Retinal pigment epithelial cell (primary cell): ENCODE measurements around the gene PCARE.

Source experiments
- DNase-seq: peaks from one replicate; pipeline ENCODE4 v3.0.0-alpha.2; 2010; ENCODE audit warnings: low read depth
- H3K4me3 ChIP-seq: 2 replicates; pipeline ENCODE4 v1.5.1; 2011; ENCODE audit warnings: mild to moderate bottlenecking, low read length, control low read depth, moderate library complexity
- TF ChIP-seq, protein P1 (sequence below): conservative IDR thresholded peaks from 2 replicates; pipeline ENCODE4 v1.5.1; 2011; ENCODE audit warnings: low read depth, low read length, control low read depth, inconsistent platforms

Gene PCARE

DNA sequence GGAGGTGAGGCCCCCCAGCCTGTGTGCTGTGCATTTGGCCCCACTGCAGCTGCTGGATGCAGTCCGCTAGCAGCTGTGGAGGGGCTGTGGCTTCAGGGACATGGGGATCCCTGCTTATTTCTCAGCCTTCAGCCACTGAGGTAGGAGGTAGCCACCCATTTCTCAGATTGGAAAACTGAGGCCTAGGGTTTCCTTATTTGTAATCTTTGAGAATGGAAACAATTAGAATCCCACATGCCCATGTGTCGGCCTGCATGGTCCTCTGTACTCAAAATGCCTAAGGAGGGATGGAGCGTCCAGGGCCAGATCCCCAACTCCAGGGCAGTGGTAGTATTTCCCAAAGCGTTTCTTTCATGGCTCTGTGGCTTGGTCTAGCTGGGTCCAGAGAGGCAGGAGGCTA lies 51.1 kb downstream of the PCARE start:
- TF ChIP-seq, protein P1, sequence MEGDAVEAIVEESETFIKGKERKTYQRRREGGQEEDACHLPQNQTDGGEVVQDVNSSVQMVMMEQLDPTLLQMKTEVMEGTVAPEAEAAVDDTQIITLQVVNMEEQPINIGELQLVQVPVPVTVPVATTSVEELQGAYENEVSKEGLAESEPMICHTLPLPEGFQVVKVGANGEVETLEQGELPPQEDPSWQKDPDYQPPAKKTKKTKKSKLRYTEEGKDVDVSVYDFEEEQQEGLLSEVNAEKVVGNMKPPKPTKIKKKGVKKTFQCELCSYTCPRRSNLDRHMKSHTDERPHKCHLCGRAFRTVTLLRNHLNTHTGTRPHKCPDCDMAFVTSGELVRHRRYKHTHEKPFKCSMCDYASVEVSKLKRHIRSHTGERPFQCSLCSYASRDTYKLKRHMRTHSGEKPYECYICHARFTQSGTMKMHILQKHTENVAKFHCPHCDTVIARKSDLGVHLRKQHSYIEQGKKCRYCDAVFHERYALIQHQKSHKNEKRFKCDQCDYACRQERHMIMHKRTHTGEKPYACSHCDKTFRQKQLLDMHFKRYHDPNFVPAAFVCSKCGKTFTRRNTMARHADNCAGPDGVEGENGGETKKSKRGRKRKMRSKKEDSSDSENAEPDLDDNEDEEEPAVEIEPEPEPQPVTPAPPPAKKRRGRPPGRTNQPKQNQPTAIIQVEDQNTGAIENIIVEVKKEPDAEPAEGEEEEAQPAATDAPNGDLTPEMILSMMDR = no peak
- no peak overlapping the region for H3K4me3 ChIP-seq
- DNase-seq = no peak

DNA sequence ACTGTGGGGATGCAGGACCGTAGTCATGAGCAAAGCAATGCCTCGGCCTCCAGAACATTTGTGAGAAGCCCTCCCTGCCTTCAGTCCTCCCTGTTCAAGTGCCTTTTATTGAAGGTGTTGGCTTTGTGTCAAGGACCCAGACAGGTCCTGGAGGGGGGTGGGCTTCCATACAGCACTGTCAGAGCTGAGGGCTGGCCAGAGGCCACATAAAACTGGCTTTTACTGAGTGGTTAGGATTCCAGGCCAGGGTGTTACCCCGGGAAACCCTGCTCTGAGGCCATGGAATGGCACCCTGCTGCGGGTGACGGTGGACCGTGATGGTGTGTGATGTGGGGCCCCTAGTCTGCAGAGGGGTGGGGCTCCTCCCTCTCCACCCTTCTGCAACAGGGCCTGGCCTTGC lies 51.6 kb downstream of the PCARE start:
- TF ChIP-seq, protein P1 = no peak
- DNase-seq = no peak

DNA sequence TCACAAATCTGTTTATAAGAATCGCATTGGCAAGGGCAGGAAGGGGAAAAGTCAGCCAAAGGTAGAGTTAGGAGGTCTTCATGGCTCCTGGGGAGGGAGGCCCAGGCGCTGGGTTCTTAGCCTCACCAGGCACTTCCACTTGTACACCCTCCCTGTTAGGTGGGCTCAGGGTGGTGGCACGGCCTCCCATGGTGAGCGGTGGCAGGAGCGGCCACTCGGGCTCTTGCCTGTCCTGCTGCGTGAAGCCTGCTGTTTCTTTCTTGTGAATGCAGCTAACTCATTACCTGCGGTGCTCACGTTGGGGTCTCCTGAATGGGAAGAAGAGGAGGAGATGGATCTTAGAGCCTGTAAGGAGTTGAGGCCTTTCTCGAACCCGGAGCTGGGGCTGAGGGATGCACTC lies 52.4 kb downstream of the PCARE start:
- DNase-seq = no peak
- no peak overlapping the region for H3K4me3 ChIP-seq
- TF ChIP-seq, protein P1 = no peak

More for the DNA sequence above, 51.6 kb downstream of the PCARE start:
- no peak overlapping the region for H3K4me3 ChIP-seq

DNA sequence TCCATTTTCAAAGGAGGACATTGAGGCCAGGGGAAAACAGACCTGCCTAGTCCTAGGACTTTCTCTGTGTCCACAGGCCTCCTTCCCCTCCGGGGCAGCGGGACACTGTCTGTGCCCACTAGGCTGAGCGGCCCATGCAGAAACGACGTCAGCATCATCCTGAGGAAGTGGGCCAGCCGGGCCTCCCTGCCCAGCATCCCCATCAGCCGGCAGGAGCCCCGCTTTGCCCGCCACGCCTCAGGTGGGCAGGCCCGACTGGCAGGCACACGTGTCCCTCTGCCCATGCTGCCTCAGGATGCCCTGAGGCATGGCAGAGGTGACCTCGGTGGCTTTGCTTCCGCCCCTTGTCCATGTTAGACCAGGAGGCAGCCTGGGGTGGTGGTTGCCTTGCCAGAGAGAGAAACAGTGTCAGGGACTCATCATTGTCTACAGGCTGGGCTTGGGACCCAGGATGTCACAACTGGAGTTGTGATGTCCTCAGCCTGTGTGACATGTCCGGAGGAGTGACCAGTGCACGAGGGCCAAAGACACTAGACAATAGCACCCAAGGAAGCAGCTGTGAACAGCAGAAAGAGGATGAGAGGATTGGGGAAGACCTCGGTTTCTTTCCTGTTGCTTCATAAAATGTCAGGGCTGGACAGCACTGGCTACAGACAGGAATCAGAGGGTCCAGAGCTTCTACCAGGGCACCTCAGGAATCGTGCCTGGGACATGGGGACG lies 56.4 kb downstream of the PCARE start:
- no peak overlapping the region for H3K4me3 ChIP-seq
- TF ChIP-seq, protein P1 = no peak
- DNase-seq = no peak

DNA sequence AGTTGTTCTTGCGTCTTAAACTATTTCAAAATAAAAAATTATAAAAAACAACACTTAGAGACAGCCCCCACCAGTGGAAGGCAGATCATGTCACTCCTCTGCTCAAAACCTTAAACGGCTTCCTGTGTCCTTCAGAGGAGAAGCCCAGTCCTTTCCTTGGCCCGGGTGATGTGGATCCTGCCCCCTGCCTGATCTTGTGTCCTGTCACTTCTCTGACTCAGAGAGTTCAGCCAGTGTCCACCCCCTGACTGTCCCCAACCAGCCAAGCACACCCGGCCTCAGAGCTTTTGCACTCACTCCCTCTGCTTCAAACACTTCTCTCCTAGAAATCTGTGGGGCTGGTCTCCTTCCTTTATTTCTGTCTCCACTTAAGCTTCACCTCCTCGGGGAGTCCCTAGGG lies 57.8 kb downstream of the PCARE start:
- no peak overlapping the region for H3K4me3 ChIP-seq
- no peak for DNase-seq
- TF ChIP-seq, protein P1 = no peak

DNA sequence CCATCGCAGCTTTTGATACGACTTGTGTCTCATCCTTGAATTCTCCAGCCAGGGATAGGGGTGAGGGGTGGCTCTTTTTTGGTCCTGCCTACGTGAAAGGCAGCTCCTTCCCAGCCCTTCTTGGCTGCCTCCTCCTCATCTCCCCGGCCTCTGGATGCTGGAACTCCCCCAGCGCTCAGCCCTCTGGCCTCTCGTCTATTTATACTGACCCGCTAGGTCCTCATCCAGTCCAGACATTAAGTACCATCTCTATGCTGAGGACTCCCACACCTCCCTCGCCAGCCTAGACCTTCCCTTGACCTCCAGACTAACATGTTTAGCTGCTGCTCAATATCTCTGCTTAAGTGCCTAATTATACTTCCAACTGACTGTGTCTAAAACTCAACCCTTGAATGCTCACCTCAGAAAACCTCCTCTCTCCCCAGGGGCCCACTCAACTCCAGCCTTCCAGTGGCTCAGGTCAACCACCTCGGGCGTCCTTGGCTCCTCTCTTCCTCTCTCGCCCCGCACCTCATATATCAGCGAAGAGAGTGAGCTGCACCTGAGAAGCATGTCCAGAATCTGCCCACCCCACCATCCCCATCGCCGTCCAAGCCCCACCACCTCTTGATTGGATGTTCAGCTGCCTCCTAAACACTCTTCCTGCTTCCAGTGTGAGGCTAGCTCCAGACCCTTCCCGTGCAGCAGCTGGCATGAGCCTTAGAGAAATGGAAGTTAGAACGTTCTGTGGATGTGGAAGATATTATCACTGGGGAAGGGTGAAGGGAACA lies 58.4 kb downstream of the PCARE start:
- TF ChIP-seq, protein P1 = no peak
- no peak overlapping the region for H3K4me3 ChIP-seq
- no peak for DNase-seq
